GM12892 (cell line): ENCODE data around the gene GNPTAB.

Experiments used
- POLR2A ChIP-seq: IDR thresholded peaks from 2 replicates; pipeline ENCODE4 v1.6.1; 2011; ENCODE audit warnings: low read depth, low read length, control low read depth
- POLR2AphosphoS5 ChIP-seq: IDR thresholded peaks from 2 replicates; pipeline ENCODE4 v1.6.1; 2011; ENCODE audit warnings: low read depth, low read length, control low read depth
- TAF1 ChIP-seq: IDR thresholded peaks from 2 replicates; pipeline ENCODE4 v1.6.1; 2011; ENCODE audit warnings: low read depth, mild to moderate bottlenecking, control low read depth, low read length, borderline replicate concordance

- TF ChIP-seq TAF1: no peak
- TF ChIP-seq POLR2AphosphoS5: no peak
- TF ChIP-seq POLR2A: no peak
These were observed 24.5 kb downstream of the GNPTAB start for GRCh38 chr12:101806265-101806664.
